Ramos (cell line): Measurements from ENCODE around the gene ZSCAN5B.
"Not testable (repeated sequence)": the region's sequence is repeated elsewhere in the genome, so short reads cannot be mapped to it uniquely, and the experiment has no call there.

Source experiments
- in situ Hi-C: fragments of 300-500 bp; cut with MboI; formaldehyde crosslinking; loops from one replicate; pipeline ENCODE4 v1.14.3; 2022; ENCODE audit warnings: low sequenced_read_pairs; ENCODE audit not compliant: unreplicated experiment

Gene ZSCAN5B

GRCh38 chr19:56148955-56149655, 48.5 kb downstream of the ZSCAN5B start:
- in situ Hi-C loops: not testable (repeated sequence)

DNA sequence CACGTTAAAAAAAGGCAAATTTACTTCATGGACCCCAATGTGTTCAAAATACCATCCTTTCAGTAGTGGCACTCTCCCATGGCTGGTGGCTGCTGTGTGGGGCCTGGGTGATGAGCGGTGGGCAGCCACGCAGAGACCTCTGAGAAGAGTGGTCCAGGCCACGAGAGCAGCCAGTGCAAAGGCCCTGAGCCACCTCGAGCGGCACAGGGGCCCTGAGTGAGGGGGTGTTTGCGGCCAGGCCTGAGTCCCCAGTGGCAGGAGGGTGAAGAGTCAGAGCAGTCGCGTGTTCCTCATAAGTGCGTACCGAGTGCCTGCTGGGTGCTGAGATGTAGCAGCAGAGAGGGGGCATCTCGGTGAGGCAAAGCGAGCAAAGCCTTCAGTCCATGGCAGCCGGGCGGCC, 49.5 kb downstream of the ZSCAN5B start:
- in situ Hi-C loops: no loop called here

GRCh38 chr19:56147307-56147706, 50.3 kb downstream of the ZSCAN5B start:
- in situ Hi-C loops: no loop called here

GRCh38 chr19:56146904-56147303, 50.7 kb downstream of the ZSCAN5B start:
- in situ Hi-C loops: no loop called here

GRCh38 chr19:56145698-56146097, 51.9 kb downstream of the ZSCAN5B start:
- in situ Hi-C loops: no loop called here

DNA sequence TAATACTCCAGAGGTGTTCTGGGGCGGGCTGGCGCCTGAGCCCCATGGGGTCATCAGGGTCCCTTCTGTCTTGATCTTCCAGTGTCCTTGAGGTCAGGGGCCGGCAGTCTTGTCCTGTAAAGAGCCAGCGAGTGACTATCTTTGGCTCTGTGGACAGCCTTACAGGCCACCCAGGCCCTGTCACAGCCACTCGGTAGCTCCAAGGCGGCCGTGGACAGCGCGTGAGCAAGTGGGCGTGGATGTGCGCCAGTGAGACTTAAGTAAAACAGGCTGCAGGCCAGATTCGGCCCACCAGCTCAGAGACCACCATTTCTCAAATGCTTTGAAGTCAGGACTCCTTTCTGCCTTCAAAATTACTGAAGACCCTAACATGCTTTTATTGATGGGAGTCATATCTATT, 52.8 kb downstream of the ZSCAN5B start:
- in situ Hi-C loops: no loop called here

DNA sequence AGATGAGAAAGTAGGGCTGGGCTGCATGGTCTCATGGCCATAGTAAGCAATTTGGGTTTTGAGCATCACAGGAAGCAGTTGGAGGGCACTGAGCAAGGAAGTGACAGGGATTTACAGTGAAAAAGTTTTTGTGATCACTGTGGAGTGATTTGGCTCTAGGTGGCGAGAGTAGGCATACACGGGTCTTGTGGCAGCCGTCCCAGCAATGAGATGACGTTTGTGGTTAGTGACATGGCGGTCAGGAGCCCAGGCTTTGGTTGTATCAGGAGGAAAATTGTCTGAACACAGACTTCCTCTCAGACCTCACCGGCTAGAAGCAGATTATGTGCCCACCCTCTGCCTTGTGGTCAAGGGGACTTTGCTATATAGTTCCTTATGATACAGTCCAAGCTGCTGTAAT, 53.2 kb downstream of the ZSCAN5B start:
- in situ Hi-C loops: no loop called here

DNA sequence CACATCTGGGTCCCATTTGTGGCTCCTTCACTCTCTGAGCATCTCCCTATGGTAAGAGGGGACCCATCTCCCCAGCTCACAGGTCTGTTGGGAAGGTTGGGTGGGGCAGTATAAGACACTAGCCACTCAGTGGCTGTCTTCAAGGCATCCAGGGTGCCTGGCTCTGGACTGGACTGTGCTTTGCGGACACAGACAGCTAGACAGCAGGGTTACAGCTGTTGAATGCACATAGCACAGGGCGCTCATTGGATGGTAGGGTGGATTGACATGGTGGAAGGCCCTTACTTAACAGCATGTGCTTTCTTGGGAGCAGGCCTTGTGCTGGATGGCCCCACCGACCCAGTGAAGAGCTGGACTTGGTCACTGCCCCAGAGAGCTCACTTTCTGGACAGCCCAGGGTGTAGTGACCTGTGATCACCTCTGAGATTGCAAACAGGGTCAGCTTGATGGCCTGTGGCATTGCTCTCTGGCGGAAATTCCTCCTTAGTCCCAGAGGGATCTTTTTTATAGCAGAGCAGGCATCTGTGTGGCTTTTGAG, 54.6 kb downstream of the ZSCAN5B start:
- in situ Hi-C loops: no loop called here

GRCh38 chr19:56142087-56142787, 55.3 kb downstream of the ZSCAN5B start:
- in situ Hi-C loops: no loop called here

DNA sequence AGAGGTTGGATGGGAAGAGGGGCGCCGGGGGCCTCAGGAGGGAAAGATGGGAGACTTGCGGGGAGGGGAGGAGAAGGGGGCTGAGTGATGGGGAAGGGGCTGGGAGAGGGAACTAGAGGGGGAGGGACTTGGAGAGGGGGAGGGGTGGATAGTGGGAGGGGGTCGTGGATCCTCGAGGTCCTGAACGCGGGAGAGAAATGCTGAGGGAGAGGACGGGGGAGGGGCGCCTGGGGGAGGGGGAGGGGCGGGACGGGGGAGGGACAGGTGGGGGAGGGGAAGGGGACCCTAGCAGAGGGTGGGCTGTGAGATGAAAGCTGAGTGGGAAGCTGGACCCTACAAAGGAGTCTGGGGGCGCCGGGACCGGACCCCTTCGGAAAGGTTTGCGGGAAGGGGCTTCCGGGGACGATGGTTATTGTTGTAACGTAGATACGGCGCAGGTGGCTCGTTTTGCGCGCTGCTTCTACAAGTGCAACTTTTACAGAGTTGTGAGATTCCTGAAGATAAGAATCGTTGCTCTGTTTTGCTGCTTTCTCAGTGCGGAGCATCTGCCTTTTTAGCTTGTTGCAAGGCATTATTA, 56.1 kb downstream of the ZSCAN5B start:
- in situ Hi-C loops: no loop called here

- in situ Hi-C loops: no loop called here
Measured at GRCh38 chr19:56140583-56141416, 56.8 kb downstream of the ZSCAN5B start, which contains the start of gene ZNF444. Gene ZNF444, plus strand, starts transcription at chr19:56141287. Its CDS starts 5,625 bp downstream, at chr19:56146912.

GRCh38 chr19:56139847-56140582, 57.6 kb downstream of the ZSCAN5B start:
- in situ Hi-C loops: no loop called here
